Mucosa of rectum (tissue), 2 donors: ENCODE results near the gene VBP1.
"Not testable (repeated sequence)": the region's sequence is repeated elsewhere in the genome, so short reads cannot be mapped to it uniquely, and the experiment has no call there.

Experiments used
- H3K27ac ChIP-seq, 2 donors: one replicate each; pipeline ENCODE4 v1.7.0; 2013; ENCODE audit warnings: inconsistent platforms in 2 of 2, low read depth in 2 of 2, low read length in 2 of 2
- H3K27me3 ChIP-seq, 2 donors: one replicate each; pipeline ENCODE4 v1.7.0; 2013; ENCODE audit warnings: low read length in 2 of 2; ENCODE audit not compliant: control insufficient read depth in 2 of 2, insufficient read depth in 2 of 2
- H3K36me3 ChIP-seq, 2 donors: one replicate each; pipeline ENCODE4 v1.7.0; 2013; ENCODE audit warnings: low read length in 2 of 2; ENCODE audit not compliant: control insufficient read depth in 2 of 2, insufficient read depth in 2 of 2
- H3K4me1 ChIP-seq, 2 donors: one replicate each; pipeline ENCODE4 v1.7.0; 2013; ENCODE audit warnings: low read length in 2 of 2, mild to moderate bottlenecking in 1 of 2; ENCODE audit not compliant: control insufficient read depth in 2 of 2, insufficient read depth in 2 of 2
- H3K4me3 ChIP-seq, 2 donors: one replicate each; pipeline ENCODE4 v1.7.0; 2013; ENCODE audit warnings: low read length in 2 of 2
- H3K9ac ChIP-seq, 2 donors: one replicate each; pipeline ENCODE4 v1.7.0; 2013; ENCODE audit warnings: low read length in 2 of 2, low read depth in 1 of 2, mild to moderate bottlenecking in 1 of 2
- H3K9me3 ChIP-seq, 2 donors: one replicate each; pipeline ENCODE4 v1.7.0; 2013; ENCODE audit warnings: low read length in 2 of 2; ENCODE audit not compliant: control insufficient read depth in 2 of 2
- donor health status: healthy.
- donor health status: Normal muscosa, but diverticular disease.

VBP1 gene

GRCh38 chrX:155223746-155224145 lies 7.5 kb downstream of the VBP1 start:
- H3K36me3 ChIP-seq, result peaks cover 11% of the 10 kb centered on the region in 2 donors
- H3K27me3 ChIP-seq, H3K4me3 ChIP-seq, H3K4me1 ChIP-seq, H3K9me3 ChIP-seq, H3K9ac ChIP-seq, H3K27ac ChIP-seq: not testable (repeated sequence)

- H3K27ac ChIP-seq, result no peak overlapping the region
- peaks cover 15 to 21% of the 10 kb centered on the region in 2 donors for H3K36me3 ChIP-seq
- no peak overlapping the region for H3K9ac ChIP-seq
- no peaks in the 10 kb centered on the region for H3K27me3 ChIP-seq
- no peaks in the 10 kb centered on the region for H3K4me1 ChIP-seq
- no peaks in the 10 kb centered on the region for H3K9me3 ChIP-seq
- no peak overlapping the region for H3K4me3 ChIP-seq
Measured at GRCh38 chrX:155225774-155226173, 9.5 kb downstream of the VBP1 start.

- Histone ChIP-seq H3K4me3 (no peak overlapping the region), H3K27ac (no peak overlapping the region), H3K36me3 (peaks cover 18 to 21% of the 10 kb centered on the region in 2 donors), H3K9me3 (no peaks in the 10 kb centered on the region), H3K27me3 (no peaks in the 10 kb centered on the region), H3K4me1 (no peaks in the 10 kb centered on the region), H3K9ac (no peak overlapping the region)
Measured at GRCh38 chrX:155231163-155231562, 14.9 kb downstream of the VBP1 start.

GRCh38 chrX:155235891-155236290 lies 19.6 kb downstream of the VBP1 start:
- Histone ChIP-seq H3K4me3 (no peak overlapping the region), H3K27ac (no peak overlapping the region), H3K9me3 (no peaks in the 10 kb centered on the region), H3K27me3 (no peaks in the 10 kb centered on the region), H3K4me1 (no peaks in the 10 kb centered on the region), H3K36me3 (peaks cover 7 to 10% of the 10 kb centered on the region in 2 donors), H3K9ac (no peak overlapping the region)

- Histone ChIP-seq H3K9ac (no peak overlapping the region), H3K27me3 (no peaks in the 10 kb centered on the region), H3K9me3 (no peaks in the 10 kb centered on the region), H3K4me1 (no peaks in the 10 kb centered on the region), H3K36me3 (peaks cover 6 to 7% of the 10 kb centered on the region in 2 donors), H3K4me3 (no peak overlapping the region), H3K27ac (no peak overlapping the region)
Measured at GRCh38 chrX:155237719-155238118, 21.5 kb downstream of the VBP1 start.

- Histone ChIP-seq H3K27me3 (no peaks in the 10 kb centered on the region), H3K36me3 (peaks cover 2 to 7% of the 10 kb centered on the region in 2 donors), H3K4me1 (no peaks in the 10 kb centered on the region), H3K9ac (no peak overlapping the region), H3K9me3 (no peaks in the 10 kb centered on the region), H3K27ac (no peak overlapping the region), H3K4me3 (no peak overlapping the region)
Measured at GRCh38 chrX:155242300-155242699, 26.0 kb downstream of the VBP1 start.

GRCh38 chrX:155246748-155247147 lies 30.5 kb downstream of the VBP1 start:
- no peaks in the 10 kb centered on the region for H3K4me1 ChIP-seq
- no peak overlapping the region for H3K4me3 ChIP-seq
- no peak overlapping the region for H3K27ac ChIP-seq
- H3K9me3 ChIP-seq, result no peaks in the 10 kb centered on the region
- H3K36me3 ChIP-seq, result no peaks in the 10 kb centered on the region
- H3K27me3 ChIP-seq, result no peaks in the 10 kb centered on the region
- H3K9ac ChIP-seq, result no peak overlapping the region

- no peaks in the 10 kb centered on the region for H3K27me3 ChIP-seq
- no peaks in the 10 kb centered on the region for H3K9me3 ChIP-seq
- no peaks in the 10 kb centered on the region for H3K36me3 ChIP-seq
- no peak overlapping the region for H3K27ac ChIP-seq
- H3K4me3 ChIP-seq, result no peak overlapping the region
- H3K9ac ChIP-seq, result no peak overlapping the region
- no peaks in the 10 kb centered on the region for H3K4me1 ChIP-seq
Measured at GRCh38 chrX:155247497-155247896, 31.2 kb downstream of the VBP1 start.

- H3K27me3 ChIP-seq, result no peaks in the 10 kb centered on the region
- no peak overlapping the region for H3K27ac ChIP-seq
- no peaks in the 10 kb centered on the region for H3K9me3 ChIP-seq
- no peaks in the 10 kb centered on the region for H3K36me3 ChIP-seq
- H3K4me1 ChIP-seq, result no peaks in the 10 kb centered on the region
- no peak overlapping the region for H3K4me3 ChIP-seq
- H3K9ac ChIP-seq, result no peak overlapping the region
Measured at GRCh38 chrX:155251391-155251790, 35.1 kb downstream of the VBP1 start.

GRCh38 chrX:155259752-155260151 lies 43.5 kb downstream of the VBP1 start:
- H3K4me3 ChIP-seq, result no peak overlapping the region
- no peaks in the 10 kb centered on the region for H3K4me1 ChIP-seq
- no peaks in the 10 kb centered on the region for H3K36me3 ChIP-seq
- peaks cover 0 to 3% of the 10 kb centered on the region in 2 donors for H3K27me3 ChIP-seq
- H3K9me3 ChIP-seq, result no peaks in the 10 kb centered on the region
- H3K27ac ChIP-seq, result no peak overlapping the region
- H3K9ac ChIP-seq, result no peak overlapping the region
